Measurements from ENCODE around the gene RNF180.

- TF ChIP-seq, protein P1, sequence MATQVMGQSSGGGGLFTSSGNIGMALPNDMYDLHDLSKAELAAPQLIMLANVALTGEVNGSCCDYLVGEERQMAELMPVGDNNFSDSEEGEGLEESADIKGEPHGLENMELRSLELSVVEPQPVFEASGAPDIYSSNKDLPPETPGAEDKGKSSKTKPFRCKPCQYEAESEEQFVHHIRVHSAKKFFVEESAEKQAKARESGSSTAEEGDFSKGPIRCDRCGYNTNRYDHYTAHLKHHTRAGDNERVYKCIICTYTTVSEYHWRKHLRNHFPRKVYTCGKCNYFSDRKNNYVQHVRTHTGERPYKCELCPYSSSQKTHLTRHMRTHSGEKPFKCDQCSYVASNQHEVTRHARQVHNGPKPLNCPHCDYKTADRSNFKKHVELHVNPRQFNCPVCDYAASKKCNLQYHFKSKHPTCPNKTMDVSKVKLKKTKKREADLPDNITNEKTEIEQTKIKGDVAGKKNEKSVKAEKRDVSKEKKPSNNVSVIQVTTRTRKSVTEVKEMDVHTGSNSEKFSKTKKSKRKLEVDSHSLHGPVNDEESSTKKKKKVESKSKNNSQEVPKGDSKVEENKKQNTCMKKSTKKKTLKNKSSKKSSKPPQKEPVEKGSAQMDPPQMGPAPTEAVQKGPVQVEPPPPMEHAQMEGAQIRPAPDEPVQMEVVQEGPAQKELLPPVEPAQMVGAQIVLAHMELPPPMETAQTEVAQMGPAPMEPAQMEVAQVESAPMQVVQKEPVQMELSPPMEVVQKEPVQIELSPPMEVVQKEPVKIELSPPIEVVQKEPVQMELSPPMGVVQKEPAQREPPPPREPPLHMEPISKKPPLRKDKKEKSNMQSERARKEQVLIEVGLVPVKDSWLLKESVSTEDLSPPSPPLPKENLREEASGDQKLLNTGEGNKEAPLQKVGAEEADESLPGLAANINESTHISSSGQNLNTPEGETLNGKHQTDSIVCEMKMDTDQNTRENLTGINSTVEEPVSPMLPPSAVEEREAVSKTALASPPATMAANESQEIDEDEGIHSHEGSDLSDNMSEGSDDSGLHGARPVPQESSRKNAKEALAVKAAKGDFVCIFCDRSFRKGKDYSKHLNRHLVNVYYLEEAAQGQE (IDR thresholded peaks at IDR 0.05; ENCODE audit: insufficient read depth in 1 of 2, low read depth in 2 of 2, low read length in 2 of 2): no peak
- no peak for TF ChIP-seq SIN3A (IDR thresholded peaks at IDR 0.05; ENCODE audit: borderline replicate concordance, insufficient read depth, low read length)
- no peak for TF ChIP-seq TAF1 (IDR thresholded peaks at IDR 0.05; ENCODE audit: borderline replicate concordance, insufficient read depth, low read length)
- no peak for TF ChIP-seq FOXP2 (optimal IDR thresholded peaks at IDR 0.05; ENCODE audit: borderline replicate concordance, extremely low read depth, extremely low read length, insufficient read depth)
These were observed 47.9 kb downstream of the RNF180 start for GRCh38 chr5:64213531-64213930.
